IMR-90 (cell line): ENCODE measurements around the gene TXNDC8. TPM values are rescaled to one million over a fixed set of nuclear protein-coding genes. Genes with fewer than 3 reads are reported as not detected.

Experiments
- ATAC-seq: fragments of 200-7000 bp; cut with Tn5 transposase; 2 replicates; pipeline ENCODE4 v1.9.1; 2020; ENCODE audit warnings: low read depth, mild to moderate bottlenecking, moderate library complexity
- BruUV-seq: library from RNA; stranded (reverse); fragments of 400-500 nt; replicated peaks from 2 replicates; lab custom pipeline; 2021; lab: Mats Ljungman, UMichigan
- CTCF ChIA-PET: fragments of 300-600 bp; formaldehyde crosslinking; extraction: SDS; loops from one replicate; lab custom pipeline; 2021; ENCODE audit warnings: antibody characterized with exemption; lab: Yijun Ruan, JAX
- POLR2A ChIA-PET: fragments of 300-600 bp; sonication (Branson Sonifier 250); formaldehyde crosslinking; loops from one replicate; lab custom pipeline; 2022; ENCODE audit warnings: antibody characterized with exemption; ENCODE audit not compliant: unreplicated experiment; lab: Charles Lee
- DNase-seq: peaks from one replicate; pipeline ENCODE4 v3.0.0; 2013
- H2AFZ ChIP-seq: replicated peaks from 2 replicates; pipeline ENCODE3; 2013; ENCODE audit warnings: low read length, mild to moderate bottlenecking; ENCODE audit not compliant: poor library complexity
- H2AK5ac ChIP-seq: 2 replicates; pipeline ENCODE4 v1.6.1; 2013; ENCODE audit warnings: low read depth, low read length, inconsistent platforms
- H2AK9ac ChIP-seq: replicated peaks from 2 replicates; pipeline ENCODE3; 2013; ENCODE audit warnings: mild to moderate bottlenecking, low read depth, low read length, moderate library complexity; ENCODE audit not compliant: poor library complexity
- H2BK120ac ChIP-seq: 2 replicates; pipeline ENCODE4 v1.6.1; 2013; ENCODE audit warnings: low read depth, low read length, inconsistent platforms
- H2BK15ac ChIP-seq: 3 replicates; pipeline ENCODE4 v1.6.1; 2013; ENCODE audit warnings: low read depth, low read length, inconsistent platforms
- H2BK20ac ChIP-seq: 2 replicates; pipeline ENCODE4 v1.6.1; 2013; ENCODE audit warnings: low read depth, mild to moderate bottlenecking, inconsistent platforms, low read length, moderate library complexity
- H2BK5ac ChIP-seq: 2 replicates; pipeline ENCODE4 v1.6.1; 2013; ENCODE audit warnings: mild to moderate bottlenecking, low read depth, low read length, inconsistent platforms; ENCODE audit not compliant: poor library complexity, severe bottlenecking
- H3K14ac ChIP-seq: replicated peaks from 2 replicates; pipeline ENCODE4 v1.6.1; 2013; ENCODE audit warnings: low read depth, low read length, inconsistent platforms
- H3K18ac ChIP-seq: 2 replicates; pipeline ENCODE4 v1.6.1; 2013; ENCODE audit warnings: low read depth, low read length, control low read depth
- H3K23ac ChIP-seq: 2 replicates; pipeline ENCODE4 v1.6.1; 2013; ENCODE audit warnings: low read depth, low read length, inconsistent platforms
- H3K27ac ChIP-seq: 2 replicates; pipeline ENCODE4 v1.5.1; 2013; ENCODE audit warnings: mild to moderate bottlenecking, control low read depth, low read length; ENCODE audit not compliant: insufficient read depth
- H3K27me3 ChIP-seq: 2 replicates; pipeline ENCODE4 v1.6.1; 2013; ENCODE audit warnings: low read length; ENCODE audit not compliant: control insufficient read depth, insufficient read depth
- H3K36me3 ChIP-seq: 2 replicates; pipeline ENCODE4 v1.6.1; 2013; ENCODE audit warnings: low read length, mixed read lengths; ENCODE audit not compliant: control insufficient read depth, insufficient read depth
- H3K4ac ChIP-seq: 2 replicates; pipeline ENCODE4 v1.6.1; 2013; ENCODE audit warnings: low read depth, low read length, inconsistent platforms
- H3K4me1 ChIP-seq: 2 replicates; pipeline ENCODE4 v1.6.1; 2013; ENCODE audit warnings: low read length, mixed read lengths; ENCODE audit not compliant: control insufficient read depth, insufficient read depth
- H3K4me2 ChIP-seq: 2 replicates; pipeline ENCODE4 v1.6.1; 2013; ENCODE audit warnings: low read depth, mild to moderate bottlenecking, control low read depth, low read length, moderate library complexity
- H3K4me3 ChIP-seq: 2 replicates; pipeline ENCODE4 v1.5.1; 2013; ENCODE audit warnings: low read depth, mild to moderate bottlenecking, control low read depth, low read length, moderate library complexity; ENCODE audit not compliant: insufficient read depth
- H3K56ac ChIP-seq: 2 replicates; pipeline ENCODE4 v1.6.1; 2013; ENCODE audit warnings: low read length, inconsistent platforms; ENCODE audit not compliant: insufficient read depth; ENCODE audit errors: extremely low read depth
- H3K79me1 ChIP-seq, 2 experiments: 2 replicates each; pipeline ENCODE4 v1.6.1; 2013; ENCODE audit warnings: low read length in 2 of 2, inconsistent platforms in 1 of 2, low read depth in 1 of 2
- H3K9ac ChIP-seq: 2 replicates; pipeline ENCODE4 v1.6.1; 2013; ENCODE audit warnings: low read depth, low read length, control low read depth
- H3K9me1 ChIP-seq: 2 replicates; pipeline ENCODE4 v1.6.1; 2013; ENCODE audit warnings: low read length, inconsistent platforms; ENCODE audit not compliant: insufficient read depth
- H3K9me3 ChIP-seq: 2 replicates; pipeline ENCODE4 v1.6.1; 2013; ENCODE audit warnings: low read length; ENCODE audit not compliant: control insufficient read depth, insufficient read depth
- H4K20me1 ChIP-seq: 2 replicates; pipeline ENCODE4 v1.6.1; 2013; ENCODE audit warnings: low read length, inconsistent platforms; ENCODE audit not compliant: insufficient read depth
- H4K5ac ChIP-seq: 2 replicates; pipeline ENCODE4 v1.6.1; 2013; ENCODE audit warnings: mild to moderate bottlenecking, low read depth, low read length, control low read depth
- H4K8ac ChIP-seq, 2 experiments: 2 replicates each; pipeline ENCODE4 v1.6.1; 2013; ENCODE audit warnings: low read depth in 2 of 2, low read length in 2 of 2, control low read depth in 1 of 2, inconsistent platforms in 1 of 2
- H4K91ac ChIP-seq: 2 replicates; pipeline ENCODE4 v1.6.1; 2013; ENCODE audit warnings: low read depth, low read length, inconsistent platforms; ENCODE audit not compliant: insufficient read depth
- BHLHE40 ChIP-seq: fragments of 150-350 bp; IDR thresholded peaks from 2 replicates; pipeline ENCODE4 v1.6.1; 2016; ENCODE audit warnings: mild to moderate bottlenecking, low read depth, low read length
- CEBPB ChIP-seq: IDR thresholded peaks from 2 replicates; pipeline ENCODE4 v1.6.1; 2012; ENCODE audit warnings: low read depth, low read length, improper control_type of control experiment
- CHD1 ChIP-seq: IDR thresholded peaks from 2 replicates; pipeline ENCODE4 v1.6.1; 2012; ENCODE audit warnings: low read depth, low read length, improper control_type of control experiment
- CTCF ChIP-seq: conservative IDR thresholded peaks from 2 replicates; pipeline ENCODE4 v1.5.1; 2012; ENCODE audit warnings: mild to moderate bottlenecking, low read depth, low read length, improper control_type of control experiment
- ELK1 ChIP-seq: fragments of 150-350 bp; IDR thresholded peaks from 2 replicates; pipeline ENCODE4 v1.6.1; 2016; ENCODE audit warnings: low read depth, mild to moderate bottlenecking, low read length, moderate library complexity, borderline replicate concordance
- FOS ChIP-seq: fragments of 150-350 bp; IDR thresholded peaks from 2 replicates; pipeline ENCODE4 v1.6.1; 2016; ENCODE audit warnings: low read depth, low read length
- MAFK ChIP-seq: IDR thresholded peaks from 2 replicates; pipeline ENCODE4 v1.6.1; 2012; ENCODE audit warnings: low read depth, low read length, improper control_type of control experiment
- MAZ ChIP-seq: IDR thresholded peaks from 2 replicates; pipeline ENCODE4 v1.6.1; 2012; ENCODE audit warnings: low read depth, mild to moderate bottlenecking, low read length, improper control_type of control experiment, moderate library complexity, borderline replicate concordance
- MXI1 ChIP-seq: IDR thresholded peaks from 2 replicates; pipeline ENCODE4 v1.6.1; 2012; ENCODE audit warnings: low read depth, mild to moderate bottlenecking, low read length, moderate library complexity, borderline replicate concordance
- NFE2L2 ChIP-seq: fragments of 150-350 bp; IDR thresholded peaks from 2 replicates; pipeline ENCODE4 v1.6.1; 2016; ENCODE audit warnings: low read depth, mild to moderate bottlenecking, low read length
- POLR2A ChIP-seq: IDR thresholded peaks from 2 replicates; pipeline ENCODE4 v1.6.1; 2012; ENCODE audit warnings: mild to moderate bottlenecking, low read depth, low read length
- RAD21 ChIP-seq: IDR thresholded peaks from 2 replicates; pipeline ENCODE4 v1.6.1; 2012; ENCODE audit warnings: low read length, improper control_type of control experiment
- RCOR1 ChIP-seq: IDR thresholded peaks from 2 replicates; pipeline ENCODE4 v1.6.1; 2012; ENCODE audit warnings: mild to moderate bottlenecking, low read length, improper control_type of control experiment; ENCODE audit not compliant: insufficient replicate concordance
- RFX5 ChIP-seq: IDR thresholded peaks from 2 replicates; pipeline ENCODE4 v1.8.0; 2012; ENCODE audit warnings: low read depth, mild to moderate bottlenecking, low read length, moderate library complexity
- SMC3 ChIP-seq: fragments of 150-350 bp; IDR thresholded peaks from 2 replicates; pipeline ENCODE4 v1.6.1; 2016; ENCODE audit warnings: low read depth, mild to moderate bottlenecking, antibody characterized with exemption, low read length, moderate library complexity
- USF2 ChIP-seq: fragments of 150-350 bp; IDR thresholded peaks from 2 replicates; pipeline ENCODE4 v1.6.1; 2017; ENCODE audit warnings: mild to moderate bottlenecking, antibody characterized with exemption, low read length, low read depth
- WGBS, 2 experiments: methylation state at CpG; one replicate each; pipeline versions ENCODE4 v1.1.5 to v1.1.7; 2013; ENCODE audit warnings: missing lambda C conversion rate in 2 of 2; ENCODE audit not compliant: insufficient read length in 1 of 2; ENCODE audit errors: extremely low coverage in 2 of 2; 5-methylcytosine and 5-hydroxymethylcytosine counted together
- dilution Hi-C: fragments of 300-500 bp; cut with HindIII; formaldehyde crosslinking; loops from one replicate; pipeline ENCODE4 v1.14.3; 2018; ENCODE audit warnings: low sequenced_read_pairs; ENCODE audit not compliant: unreplicated experiment
- in situ Hi-C: fragments of 300-500 bp; cut with MboI; formaldehyde crosslinking; loops from 3 replicates; pipeline ENCODE4 v1.14.3; 2019; ENCODE audit warnings: low sequenced_read_pairs, inconsistent platforms, mixed read lengths
- intact Hi-C: fragments of 100-400 bp; cut with micrococcal nuclease; formaldehyde crosslinking; loops from 2 replicates; pipeline ENCODE4 v1.10.0; 2022
- polyA plus RNA-seq, 3 experiments: library from polyadenylated mRNA; depleted of rRNA; stranded (reverse); fragments of >200 nt; gene quantifications; 2 replicates each; pipeline ENCODE4 v1.2.3, GENCODE V29; 2012; ENCODE audit warnings: low replicate concordance in 1 of 3
- total RNA-seq: library from RNA; depleted of rRNA; stranded (reverse); fragments of >200 nt; gene quantifications from 2 replicates; pipeline ENCODE4 v1.2.3, GENCODE V29; 2012

TXNDC8 gene
- total and polyA plus RNA-seq, 2 of the 4 experiments (the other 2 are of a cell fraction) = not detected

GRCh38 chr9:110328763-110329162 is 8.9 kb downstream of the TXNDC8 start:
- H4K20me1 ChIP-seq = no peaks in the 10 kb centered on the region
- H3K36me3 ChIP-seq = no peaks in the 10 kb centered on the region
- intact Hi-C loops (no loop called here), in situ Hi-C loops (no loop called here), dilution Hi-C loops (no loop called here)
- CTCF ChIA-PET = no interaction called here
- no CpG with 5 or more reads among the region's 1 CpG for WGBS, 2 experiments
- H4K5ac ChIP-seq = no peak overlapping the region
- BruUV-seq = no TSS peak
- H3K27me3 ChIP-seq = no peaks in the 10 kb centered on the region; the same call in 1 of the 2 replicates
- DNase-seq = no peak
- H3K9me3 ChIP-seq = peaks cover 3% of the 10 kb centered on the region; the same call in 1 of the 2 replicates
- POLR2A ChIA-PET = no interaction called here
- no peak overlapping the region for H3K4me2 ChIP-seq
- no peak overlapping the region for H2BK120ac ChIP-seq
- H4K8ac ChIP-seq = no peak overlapping the region
- H3K18ac ChIP-seq = no peak overlapping the region
- H2BK20ac ChIP-seq = no peak overlapping the region
- H2AK9ac ChIP-seq = no peak overlapping the region
- H3K14ac ChIP-seq = no peak overlapping the region
- no peak overlapping the region for H3K56ac ChIP-seq
- H2AFZ ChIP-seq = no peak overlapping the region
- H3K4me3 ChIP-seq = no peak overlapping the region
- TF ChIP-seq CEBPB (no peak), NFE2L2 (no peak), RFX5 (no peak), POLR2A (no peak), MAZ (no peak), ELK1 (no peak), USF2 (no peak), RCOR1 (no peak), FOS (no peak), MXI1 (no peak), CHD1 (no peak), SMC3 (no peak), RAD21 (no peak), BHLHE40 (no peak), MAFK (no peak), CTCF (no peak)
- 0 out of 2 replicates have a peak, but pooled peaks cover 3% of the 10 kb centered on the region for H3K9me1 ChIP-seq
- ATAC-seq = no peak
- H3K4ac ChIP-seq = no peak overlapping the region
- no peaks in the 10 kb centered on the region for H3K4me1 ChIP-seq
- H4K91ac ChIP-seq = no peak overlapping the region
- H3K9ac ChIP-seq = no peak overlapping the region
- no peak overlapping the region for H3K23ac ChIP-seq
- H2AK5ac ChIP-seq = no peak overlapping the region
- no peak overlapping the region for H3K27ac ChIP-seq
- H2BK5ac ChIP-seq = no peak overlapping the region
- no peaks in the 10 kb centered on the region for H3K79me1 ChIP-seq
- H2BK15ac ChIP-seq = no peak overlapping the region
